SK-N-SH (cell line): Measurements from ENCODE around the gene ARTN. TPM values are rescaled to one million over a fixed set of nuclear protein-coding genes. Genes with fewer than 3 reads are reported as not detected.

Experiments
- CTCF ChIA-PET: fragments of 300-600, 350-600 bp; formaldehyde crosslinking; extraction: SDS; loops from one replicate; lab custom pipeline; 2021; lab: Yijun Ruan, JAX
- POLR2A ChIA-PET: fragments of 350-600 bp; sonication (Branson Sonifier 250); formaldehyde crosslinking; extraction: SDS; loops from one replicate; lab custom pipeline; 2020; ENCODE audit warnings: antibody characterized with exemption, inconsistent platforms; lab: Yijun Ruan, JAX
- DNase-seq: peaks from one replicate; pipeline ENCODE4 v3.0.0; 2012
- H2AFZ ChIP-seq: fragments of 200-600 bp; sonication (generic); 2 replicates; pipeline ENCODE4 v1.8.1; 2016; ENCODE audit warnings: antibody characterized with exemption, mild to moderate bottlenecking, low read depth
- H3F3A ChIP-seq: fragments of 200-600 bp; sonication (generic); replicated peaks from 2 replicates; pipeline ENCODE3; 2016; ENCODE audit warnings: antibody characterized with exemption, mild to moderate bottlenecking; ENCODE audit not compliant: insufficient read depth
- H3K27ac ChIP-seq, 2 experiments: fragments of 200-500 bp in 1 of 2; fragments of 200-600 bp in 1 of 2; sonication (Bioruptor generic) in 1 of 2; sonication (generic), shearing (Covaris generic) in 1 of 2; 2 replicates each; pipeline versions ENCODE4 v1.5.1 to v1.6.1; 2014 to 2016; ENCODE audit warnings: low read depth in 2 of 2, inconsistent platforms in 1 of 2, low read length in 1 of 2, mild to moderate bottlenecking in 1 of 2, mixed read lengths in 1 of 2
- H3K27me3 ChIP-seq: fragments of 200-600 bp; sonication (generic), shearing (Covaris generic); 2 replicates; pipeline ENCODE4 v1.6.1; 2016; ENCODE audit warnings: mixed run types; ENCODE audit not compliant: insufficient read depth
- H3K36me3 ChIP-seq, 2 experiments: fragments of 200-500 bp in 1 of 2; fragments of 200-600 bp in 1 of 2; sonication (Bioruptor generic) in 1 of 2; sonication (generic) in 1 of 2; replicated peaks in 1 of 2; 2 replicates each; pipeline versions ENCODE3 to v1.5.1; 2014 to 2016; ENCODE audit warnings: low read length in 1 of 2, mild to moderate bottlenecking in 1 of 2; ENCODE audit not compliant: insufficient read depth in 2 of 2, control insufficient read depth in 1 of 2
- H3K4me1 ChIP-seq, 2 experiments: fragments of 200-500 bp in 1 of 2; fragments of 200-600 bp in 1 of 2; sonication (Bioruptor generic) in 1 of 2; sonication (generic), shearing (Covaris generic) in 1 of 2; 2 replicates each; pipeline versions ENCODE4 v1.5.1 to v1.6.1; 2014 to 2016; ENCODE audit warnings: low read depth in 1 of 2, low read length in 1 of 2, mixed run types in 1 of 2; ENCODE audit not compliant: insufficient read depth in 2 of 2, control insufficient read depth in 1 of 2
- H3K4me2 ChIP-seq: fragments of 200-600 bp; sonication (generic), shearing (Covaris generic); 2 replicates; pipeline ENCODE4 v1.6.1; 2017; ENCODE audit warnings: mixed run types
- H3K4me3 ChIP-seq, 2 experiments: fragments of 200-500 bp in 1 of 2; fragments of 200-600 bp in 1 of 2; sonication (Bioruptor generic) in 1 of 2; sonication (generic), shearing (Covaris generic) in 1 of 2; 2 replicates each; pipeline versions ENCODE4 v1.5.1 to v1.8.1; 2014 to 2016; ENCODE audit warnings: low read depth in 2 of 2, inconsistent platforms in 1 of 2, low read length in 1 of 2, mild to moderate bottlenecking in 1 of 2, mixed read lengths in 1 of 2, moderate library complexity in 1 of 2
- H3K79me2 ChIP-seq: fragments of 200-600 bp; sonication (generic); 2 replicates; pipeline ENCODE4 v1.8.1; 2017; ENCODE audit warnings: mild to moderate bottlenecking; ENCODE audit not compliant: insufficient read depth
- H3K9ac ChIP-seq: fragments of 200-600 bp; sonication (generic); 2 replicates; pipeline ENCODE4 v1.6.1; 2017; ENCODE audit warnings: mixed run types
- H3K9me2 ChIP-seq: fragments of 200-600 bp; sonication (generic); 2 replicates; pipeline ENCODE4 v1.6.1; 2017; ENCODE audit warnings: mixed run types
- H3K9me3 ChIP-seq: fragments of 200-600 bp; sonication (generic); 2 replicates; pipeline ENCODE4 v1.6.1; 2017; ENCODE audit warnings: mixed run types, mild to moderate bottlenecking, moderate library complexity
- H4K20me1 ChIP-seq: fragments of 200-600 bp; sonication (generic); 2 replicates; pipeline ENCODE4 v1.6.1; 2017; ENCODE audit warnings: mild to moderate bottlenecking, mixed run types; ENCODE audit not compliant: insufficient read depth
- CHD2 ChIP-seq: fragments of 150-350 bp; IDR thresholded peaks from 2 replicates; pipeline ENCODE4 v1.6.1; 2018; ENCODE audit warnings: low read length; ENCODE audit not compliant: partially characterized antibody
- ELF1 ChIP-seq: IDR thresholded peaks from 2 replicates; pipeline ENCODE4 v1.4.0; 2012
- EP300 ChIP-seq, 2 experiments: IDR thresholded peaks; 2 replicates each; pipeline versions ENCODE4 v1.4.0 to v1.6.1; 2012; ENCODE audit warnings: borderline replicate concordance in 1 of 2, low read depth in 1 of 2, low read length in 1 of 2
- FOXM1 ChIP-seq: IDR thresholded peaks from 2 replicates; pipeline ENCODE4 v1.4.0; 2012; ENCODE audit warnings: low read depth, mild to moderate bottlenecking
- GABPA ChIP-seq: IDR thresholded peaks from 2 replicates; pipeline ENCODE4 v1.4.0; 2012; ENCODE audit warnings: low read depth, mild to moderate bottlenecking
- MXI1 ChIP-seq: IDR thresholded peaks from 2 replicates; pipeline ENCODE4 v1.6.1; 2012; ENCODE audit warnings: mild to moderate bottlenecking, low read depth, low read length, improper control_type of control experiment
- NRF1 ChIP-seq: IDR thresholded peaks from 2 replicates; pipeline ENCODE4 v1.6.1; 2012; ENCODE audit warnings: low read depth, mild to moderate bottlenecking, low read length
- POLR2AphosphoS5 ChIP-seq: IDR thresholded peaks from 2 replicates; pipeline ENCODE4 v1.6.1; 2012; ENCODE audit warnings: low read depth, low read length
- RFX5 ChIP-seq: IDR thresholded peaks from 2 replicates; pipeline ENCODE4 v1.6.1; 2012; ENCODE audit warnings: mild to moderate bottlenecking, improper control_type of control experiment, low read length
- RXRA ChIP-seq: IDR thresholded peaks from 2 replicates; pipeline ENCODE4 v1.4.0; 2012; ENCODE audit warnings: low read depth, mild to moderate bottlenecking, borderline replicate concordance
- TAF1 ChIP-seq: IDR thresholded peaks from 2 replicates; pipeline ENCODE4 v1.6.1; 2012; ENCODE audit warnings: low read depth, mild to moderate bottlenecking, low read length, moderate library complexity, borderline replicate concordance
- YY1 ChIP-seq: IDR thresholded peaks from 2 replicates; pipeline ENCODE4 v1.4.0; 2012; ENCODE audit warnings: low read depth, mild to moderate bottlenecking
- WGBS: methylation state at CpG from one replicate; pipeline ENCODE4 v1.1.6; 2017; ENCODE audit warnings: low lambda C conversion rate; 5-methylcytosine and 5-hydroxymethylcytosine counted together
- polyA plus RNA-seq, 3 experiments: library from polyadenylated mRNA; depleted of rRNA; stranded (reverse); fragments of >200 nt; gene quantifications; 2 replicates each; pipeline ENCODE4 v1.2.3, GENCODE V29; 2012
- TF ChIP-seq, protein P1 (sequence below): IDR thresholded peaks from 2 replicates; pipeline ENCODE4 v1.4.0; 2012; ENCODE audit warnings: low read depth, borderline replicate concordance
- TF ChIP-seq, protein P2 (sequence below): IDR thresholded peaks from 2 replicates; pipeline ENCODE4 v1.4.0; 2012; ENCODE audit warnings: low read depth, borderline replicate concordance
- TF ChIP-seq, protein P3 (sequence below): IDR thresholded peaks from 2 replicates; pipeline ENCODE4; 2012
- TF ChIP-seq, protein P4 (sequence below): fragments of 150-350 bp; IDR thresholded peaks from 2 replicates; pipeline ENCODE4 v1.6.1; 2017; ENCODE audit warnings: antibody characterized with exemption, low read length, low read depth, borderline replicate concordance
- TF ChIP-seq, protein P5 (sequence below): fragments of 200-600 bp; sonication (generic); IDR thresholded peaks from 2 replicates; pipeline ENCODE4 v1.6.1; 2017; ENCODE audit warnings: antibody characterized with exemption, mild to moderate bottlenecking, moderate library complexity

The ARTN gene
- polyA plus RNA-seq, 1 of the 3 experiments (the other 2 are of a cell fraction) = 0.69 TPM

DNA sequence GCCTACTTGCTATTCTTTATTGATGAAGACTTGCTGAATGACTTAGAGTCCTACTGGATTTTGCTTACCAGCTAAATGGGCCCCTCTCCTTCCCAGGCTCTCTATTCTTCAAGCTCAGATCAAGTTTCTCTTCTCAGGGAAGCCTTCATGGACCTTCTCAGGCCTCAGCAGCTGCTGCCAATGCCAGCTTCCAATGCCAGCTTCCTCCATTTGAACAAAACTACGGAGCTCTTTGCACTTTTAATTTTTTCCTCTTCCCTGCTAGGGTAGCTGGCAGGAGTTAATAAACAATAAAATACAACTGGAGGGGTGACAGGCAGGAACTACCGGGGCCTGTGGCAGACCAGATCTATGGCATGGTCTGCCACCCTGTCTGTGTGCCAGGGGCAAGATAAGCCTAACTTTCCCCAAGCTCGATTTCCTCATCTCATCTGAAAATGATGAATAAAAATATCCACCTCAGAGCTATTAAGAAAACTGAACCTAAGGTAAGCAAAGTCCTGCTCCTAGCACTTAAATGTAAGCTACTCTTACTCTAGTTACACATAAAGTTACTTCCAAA, 12.2 kb downstream of the ARTN start:
- CTCF ChIA-PET = interaction anchor here (0.6 to 9.4 kb wide), 20 partner anchors 11 to 416 kb away, joined by 3 to 105 read pairs (median 4); partner anchors contain the start of genes ARTN and ATP6V0B
- POLR2A ChIA-PET = interaction anchor here (0.6 to 1.6 kb wide), 3 partner anchors 9 to 171 kb away, joined by 3 to 10 read pairs (median 4); no protein-coding TSS in a partner anchor
- Histone ChIP-seq H3K9ac (peak overlapping the region; percentile 90), H2AFZ (peak overlapping the region; percentile 78), H3K9me2 (no peaks in the 10 kb centered on the region), H3K4me3 (peak overlapping the region; percentile 79 to 93), H3F3A (no peaks in the 10 kb centered on the region), H3K27me3 (no peaks in the 10 kb centered on the region), H3K79me2 (peaks cover 13% of the 10 kb centered on the region; the same call in 1 of the 2 replicates), H3K36me3 (peaks cover 0 to 11% of the 10 kb centered on the region in 2 experiments), H4K20me1 (no peaks in the 10 kb centered on the region), H3K27ac (peak overlapping the region; percentile 82 to 83; a peak in 3 of 4 replicates), H3K4me2 (peak overlapping the region; percentile 98), H3K4me1 (peaks cover 12 to 21% of the 10 kb centered on the region in 2 experiments), H3K9me3 (no peaks in the 10 kb centered on the region)
- 20% methylated on average over 3 of the region's 3 CpGs for WGBS
- no peak for DNase-seq
- TF ChIP-seq FOXM1 (no peak), RXRA (no peak), YY1 (0 out of 2 replicates have a peak, but pooled peaks have one; percentile 8), MXI1 (no peak)

DNA sequence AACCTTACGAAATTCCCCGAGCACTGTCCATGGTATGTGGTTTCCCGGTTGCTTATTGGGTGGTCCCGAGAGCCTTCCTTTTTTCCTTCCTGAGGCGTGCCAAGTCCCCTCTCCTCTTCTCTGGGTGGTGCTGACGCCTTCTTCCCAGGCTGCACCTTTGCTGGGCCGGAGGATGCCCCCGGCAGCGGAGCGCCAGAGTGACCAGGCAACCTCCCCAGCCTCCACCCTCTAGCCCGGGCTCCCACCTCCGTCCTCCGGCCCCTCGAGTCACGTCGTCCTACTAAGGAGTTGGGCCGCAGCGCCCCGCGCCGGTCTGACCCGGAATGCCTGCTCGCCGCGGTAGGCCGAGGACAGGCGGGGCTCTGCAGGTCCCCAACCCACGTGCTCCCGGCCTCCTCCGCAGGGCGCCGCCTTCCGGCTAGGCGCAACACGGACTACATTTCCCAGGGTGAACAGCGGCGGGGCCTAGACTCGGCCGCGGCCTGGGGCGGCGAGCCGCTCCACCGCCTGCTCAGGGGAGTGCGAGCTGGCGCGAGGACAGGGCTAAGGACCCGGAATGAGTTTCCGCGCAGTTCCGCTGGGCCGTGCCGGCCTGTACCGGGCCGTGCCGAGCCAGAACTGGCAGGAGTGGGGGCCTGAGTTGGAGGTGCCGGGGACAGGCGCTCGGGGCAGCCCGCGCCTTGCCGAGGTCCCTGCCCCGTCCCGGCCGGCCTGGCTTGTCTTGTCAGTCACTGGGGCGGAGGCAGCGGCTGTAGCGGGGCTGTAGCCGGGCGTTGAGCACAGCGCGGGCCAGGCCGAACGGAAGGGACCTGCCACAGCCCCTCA, 12.8 kb downstream of the ARTN start, which contains the start of gene IPO13:
IPO13 (plus strand) TSS at position 715 of the 825 bp plus-strand sequence. CDS start 651 bp downstream, outside the sequence.
- Histone ChIP-seq H3K79me2 (peaks cover 13% of the 10 kb centered on the region; the same call in 1 of the 2 replicates), H3K9me2 (no peaks in the 10 kb centered on the region)
- 3% methylated on average over 18 of the region's 74 CpGs for WGBS
- TF ChIP-seq GABPA (peak; percentile 59), POLR2AphosphoS5 (peak; percentile 65), CHD2 (peak; percentile 70), EP300 (IDR thresholded peaks at IDR 0.05; ENCODE audit: borderline replicate concordance in 1 of 2, low read depth in 1 of 2, low read length in 1 of 2) (no peak), TAF1 (peak; percentile 69; the same call in 1 of the 2 replicates), RFX5 (no peak), ELF1 (peak; percentile 87), NRF1 (no peak), RXRA (no peak), MXI1 (peak; percentile 98)
- TF ChIP-seq, protein P1, sequence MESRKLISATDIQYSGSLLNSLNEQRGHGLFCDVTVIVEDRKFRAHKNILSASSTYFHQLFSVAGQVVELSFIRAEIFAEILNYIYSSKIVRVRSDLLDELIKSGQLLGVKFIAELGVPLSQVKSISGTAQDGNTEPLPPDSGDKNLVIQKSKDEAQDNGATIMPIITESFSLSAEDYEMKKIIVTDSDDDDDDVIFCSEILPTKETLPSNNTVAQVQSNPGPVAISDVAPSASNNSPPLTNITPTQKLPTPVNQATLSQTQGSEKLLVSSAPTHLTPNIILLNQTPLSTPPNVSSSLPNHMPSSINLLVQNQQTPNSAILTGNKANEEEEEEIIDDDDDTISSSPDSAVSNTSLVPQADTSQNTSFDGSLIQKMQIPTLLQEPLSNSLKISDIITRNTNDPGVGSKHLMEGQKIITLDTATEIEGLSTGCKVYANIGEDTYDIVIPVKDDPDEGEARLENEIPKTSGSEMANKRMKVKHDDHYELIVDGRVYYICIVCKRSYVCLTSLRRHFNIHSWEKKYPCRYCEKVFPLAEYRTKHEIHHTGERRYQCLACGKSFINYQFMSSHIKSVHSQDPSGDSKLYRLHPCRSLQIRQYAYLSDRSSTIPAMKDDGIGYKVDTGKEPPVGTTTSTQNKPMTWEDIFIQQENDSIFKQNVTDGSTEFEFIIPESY = no peak
- TF ChIP-seq, protein P2, sequence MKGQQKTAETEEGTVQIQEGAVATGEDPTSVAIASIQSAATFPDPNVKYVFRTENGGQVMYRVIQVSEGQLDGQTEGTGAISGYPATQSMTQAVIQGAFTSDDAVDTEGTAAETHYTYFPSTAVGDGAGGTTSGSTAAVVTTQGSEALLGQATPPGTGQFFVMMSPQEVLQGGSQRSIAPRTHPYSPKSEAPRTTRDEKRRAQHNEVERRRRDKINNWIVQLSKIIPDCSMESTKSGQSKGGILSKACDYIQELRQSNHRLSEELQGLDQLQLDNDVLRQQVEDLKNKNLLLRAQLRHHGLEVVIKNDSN = peak; percentile 87
- TF ChIP-seq, protein P3, sequence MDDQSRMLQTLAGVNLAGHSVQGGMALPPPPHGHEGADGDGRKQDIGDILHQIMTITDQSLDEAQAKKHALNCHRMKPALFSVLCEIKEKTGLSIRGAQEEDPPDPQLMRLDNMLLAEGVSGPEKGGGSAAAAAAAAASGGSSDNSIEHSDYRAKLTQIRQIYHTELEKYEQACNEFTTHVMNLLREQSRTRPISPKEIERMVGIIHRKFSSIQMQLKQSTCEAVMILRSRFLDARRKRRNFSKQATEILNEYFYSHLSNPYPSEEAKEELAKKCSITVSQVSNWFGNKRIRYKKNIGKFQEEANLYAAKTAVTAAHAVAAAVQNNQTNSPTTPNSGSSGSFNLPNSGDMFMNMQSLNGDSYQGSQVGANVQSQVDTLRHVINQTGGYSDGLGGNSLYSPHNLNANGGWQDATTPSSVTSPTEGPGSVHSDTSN = peak; percentile 55
- TF ChIP-seq, protein P4, sequence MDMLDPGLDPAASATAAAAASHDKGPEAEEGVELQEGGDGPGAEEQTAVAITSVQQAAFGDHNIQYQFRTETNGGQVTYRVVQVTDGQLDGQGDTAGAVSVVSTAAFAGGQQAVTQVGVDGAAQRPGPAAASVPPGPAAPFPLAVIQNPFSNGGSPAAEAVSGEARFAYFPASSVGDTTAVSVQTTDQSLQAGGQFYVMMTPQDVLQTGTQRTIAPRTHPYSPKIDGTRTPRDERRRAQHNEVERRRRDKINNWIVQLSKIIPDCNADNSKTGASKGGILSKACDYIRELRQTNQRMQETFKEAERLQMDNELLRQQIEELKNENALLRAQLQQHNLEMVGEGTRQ = peak; percentile 48; the same call in 1 of the 2 replicates
- TF ChIP-seq, protein P5, sequence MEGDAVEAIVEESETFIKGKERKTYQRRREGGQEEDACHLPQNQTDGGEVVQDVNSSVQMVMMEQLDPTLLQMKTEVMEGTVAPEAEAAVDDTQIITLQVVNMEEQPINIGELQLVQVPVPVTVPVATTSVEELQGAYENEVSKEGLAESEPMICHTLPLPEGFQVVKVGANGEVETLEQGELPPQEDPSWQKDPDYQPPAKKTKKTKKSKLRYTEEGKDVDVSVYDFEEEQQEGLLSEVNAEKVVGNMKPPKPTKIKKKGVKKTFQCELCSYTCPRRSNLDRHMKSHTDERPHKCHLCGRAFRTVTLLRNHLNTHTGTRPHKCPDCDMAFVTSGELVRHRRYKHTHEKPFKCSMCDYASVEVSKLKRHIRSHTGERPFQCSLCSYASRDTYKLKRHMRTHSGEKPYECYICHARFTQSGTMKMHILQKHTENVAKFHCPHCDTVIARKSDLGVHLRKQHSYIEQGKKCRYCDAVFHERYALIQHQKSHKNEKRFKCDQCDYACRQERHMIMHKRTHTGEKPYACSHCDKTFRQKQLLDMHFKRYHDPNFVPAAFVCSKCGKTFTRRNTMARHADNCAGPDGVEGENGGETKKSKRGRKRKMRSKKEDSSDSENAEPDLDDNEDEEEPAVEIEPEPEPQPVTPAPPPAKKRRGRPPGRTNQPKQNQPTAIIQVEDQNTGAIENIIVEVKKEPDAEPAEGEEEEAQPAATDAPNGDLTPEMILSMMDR = peak; percentile 68

More for the DNA sequence above, 12.8 kb downstream of the ARTN start, which contains the start of gene IPO13:
- Histone ChIP-seq H3K27me3 (no peaks in the 10 kb centered on the region), H3K4me2 (peak within 1 kb of the TSS; percentile 98), H3K4me3 (peak within 1 kb of the TSS; percentile 79 to 93), H3K9ac (peak within 1 kb of the TSS; percentile 90), H2AFZ (peak within 1 kb of the TSS; percentile 78), H3F3A (no peaks in the 10 kb centered on the region), H3K9me3 (no peaks in the 10 kb centered on the region), H4K20me1 (no peaks in the 10 kb centered on the region), H3K27ac (peak within 1 kb of the TSS; percentile 82 to 97), H3K36me3 (peaks cover 0 to 17% of the 10 kb centered on the region in 2 experiments), H3K4me1 (peaks cover 12 to 24% of the 10 kb centered on the region in 2 experiments)
- ChIA-PET CTCF (interaction anchor here (0.6 to 9.4 kb wide), 29 partner anchors 8 to 418 kb away, joined by 3 to 105 read pairs (median 4); partner anchors contain the start of genes ARTN and ATP6V0B), POLR2A (interaction anchor here (0.7 to 1.6 kb wide), 4 partner anchors 8 to 84 kb away, joined by 3 to 10 read pairs (median 4); no protein-coding TSS in a partner anchor)
- DNase-seq = peak; percentile 98
